Measurements from ENCODE around the gene SPCS2.
"Not testable (repeated sequence)": the region's sequence is repeated elsewhere in the genome, so short reads cannot be mapped to it uniquely, and the experiment has no call there.

- TF ChIP-seq EZH2 (IDR thresholded peaks at IDR 0.05; ENCODE audit: insufficient read depth, low read length); CTCF (IDR thresholded peaks at IDR 0.05; ENCODE audit: insufficient read depth, low read depth, low read length): not testable (repeated sequence)
Measured at GRCh38 chr11:75020328-75020727, 71.3 kb downstream of the SPCS2 start.
